ENCODE measurements around the gene WDR36. TPM values are rescaled to one million over a fixed set of nuclear protein-coding genes. Genes with fewer than 3 reads are reported as not detected.

WDR36 gene
- total and polyA plus RNA-seq, 10 donors: 7.9 to 36.1 (median 27.0) TPM

DNA sequence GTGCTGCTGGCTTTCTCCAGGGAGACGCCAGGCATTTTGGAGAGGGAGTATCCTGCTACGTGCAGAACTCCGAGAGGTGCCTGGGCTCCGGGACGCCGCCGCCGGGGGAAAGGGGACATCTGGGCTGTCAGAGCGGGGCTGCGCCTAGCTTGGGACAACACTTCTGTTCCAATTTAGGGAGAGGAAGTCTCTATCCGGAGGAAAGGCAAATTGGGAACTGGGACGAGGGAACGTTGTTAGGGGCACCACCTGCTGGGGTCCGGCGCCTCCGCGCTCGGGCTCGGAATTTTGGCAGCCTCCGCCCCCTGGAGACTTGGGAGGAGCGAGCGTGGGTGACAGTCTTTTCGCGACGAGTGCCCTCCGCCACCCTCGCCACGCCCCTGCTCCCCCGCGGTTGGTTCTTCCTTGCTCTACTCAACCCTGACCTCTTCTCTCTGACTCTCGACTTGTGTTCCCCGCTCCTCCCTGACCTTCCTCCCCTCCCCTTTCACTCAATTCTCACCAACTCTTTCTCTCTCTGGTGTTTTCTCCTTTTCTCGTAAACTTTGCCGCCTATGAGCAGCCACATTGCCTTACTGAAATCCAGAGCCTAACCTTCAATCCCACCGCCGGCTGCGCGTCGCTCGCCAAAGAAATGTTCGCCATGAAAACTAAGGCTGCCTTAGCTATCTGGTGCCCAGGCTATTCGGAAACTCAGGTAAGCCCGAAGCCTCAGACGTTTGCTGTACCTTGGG lies 19.0 kb upstream of the WDR36 start:
- intact Hi-C loops (cut with DNase I; ENCODE audit: low total_unique reads): no loop called here
- Histone ChIP-seq H3K4me1 (peaks cover 0 to 37% (median 19%) of the 10 kb centered on the region in 6 donors), H3K36me3 (no peaks in the 10 kb centered on the region), H3K27ac (peak overlapping the region in 3 of 8 donors; percentile 11 to 61 (median 14)), H3K9me3 (no peaks in the 10 kb centered on the region), H3K27me3 (replicated peaks in 1 of 7) (peaks cover 0 to 79% (median 30%) of the 10 kb centered on the region in 7 donors), H3K4me3 (peak overlapping the region; percentile 22 to 72 (median 46))
- 1 to 3% (median 2%) methylated on average over 44 of the region's 44 CpGs for WGBS, 5 donors
- DNase-seq: peak; percentile 85
- TF ChIP-seq POLR2A (IDR thresholded peaks at IDR 0.05) (no peak), POLR2AphosphoS5 (IDR thresholded peaks at IDR 0.05) (peak in 2 of 3 donors; percentile 36 to 70)
- TF ChIP-seq, protein P1, sequence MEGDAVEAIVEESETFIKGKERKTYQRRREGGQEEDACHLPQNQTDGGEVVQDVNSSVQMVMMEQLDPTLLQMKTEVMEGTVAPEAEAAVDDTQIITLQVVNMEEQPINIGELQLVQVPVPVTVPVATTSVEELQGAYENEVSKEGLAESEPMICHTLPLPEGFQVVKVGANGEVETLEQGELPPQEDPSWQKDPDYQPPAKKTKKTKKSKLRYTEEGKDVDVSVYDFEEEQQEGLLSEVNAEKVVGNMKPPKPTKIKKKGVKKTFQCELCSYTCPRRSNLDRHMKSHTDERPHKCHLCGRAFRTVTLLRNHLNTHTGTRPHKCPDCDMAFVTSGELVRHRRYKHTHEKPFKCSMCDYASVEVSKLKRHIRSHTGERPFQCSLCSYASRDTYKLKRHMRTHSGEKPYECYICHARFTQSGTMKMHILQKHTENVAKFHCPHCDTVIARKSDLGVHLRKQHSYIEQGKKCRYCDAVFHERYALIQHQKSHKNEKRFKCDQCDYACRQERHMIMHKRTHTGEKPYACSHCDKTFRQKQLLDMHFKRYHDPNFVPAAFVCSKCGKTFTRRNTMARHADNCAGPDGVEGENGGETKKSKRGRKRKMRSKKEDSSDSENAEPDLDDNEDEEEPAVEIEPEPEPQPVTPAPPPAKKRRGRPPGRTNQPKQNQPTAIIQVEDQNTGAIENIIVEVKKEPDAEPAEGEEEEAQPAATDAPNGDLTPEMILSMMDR (IDR thresholded peaks at IDR 0.05 in 8 of 11, conservative IDR thresholded peaks at IDR 0.05 in 3 of 11): no peak

DNA sequence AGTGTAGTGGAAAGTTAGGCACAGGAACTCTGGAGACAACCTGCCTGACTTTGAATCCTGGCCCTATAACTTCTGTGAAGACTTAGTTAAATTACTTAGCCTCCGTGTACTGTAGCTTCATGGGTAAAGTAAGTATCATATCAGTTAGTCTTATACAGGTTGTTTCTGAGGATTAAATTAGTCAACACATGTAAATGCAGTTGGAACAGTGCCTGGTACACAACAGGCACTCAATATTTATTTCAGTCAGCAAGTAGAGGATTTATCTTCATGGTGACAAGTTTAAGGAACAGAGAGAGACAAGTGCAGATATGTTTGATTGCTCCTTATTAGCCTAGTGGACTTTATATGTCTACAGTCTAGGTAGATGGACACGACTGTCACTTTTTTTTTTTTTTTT lies 17.9 kb upstream of the WDR36 start:
- 78 to 88% (median 78%) methylated on average over 2 of the region's 2 CpGs for WGBS, 5 donors
- Histone ChIP-seq H3K36me3 (no peaks in the 10 kb centered on the region), H3K4me3 (peak overlapping the region in 3 of 8 donors; percentile 48 to 72 (median 51)), H3K4me1 (peaks cover 0 to 37% (median 19%) of the 10 kb centered on the region in 6 donors), H3K27ac (no peak overlapping the region), H3K9me3 (no peaks in the 10 kb centered on the region), H3K27me3 (replicated peaks in 1 of 7) (peaks cover 0 to 72% (median 24%) of the 10 kb centered on the region in 7 donors)
- TF ChIP-seq, protein P1 (IDR thresholded peaks at IDR 0.05 in 8 of 11, conservative IDR thresholded peaks at IDR 0.05 in 3 of 11): no peak
- no peak for TF ChIP-seq POLR2AphosphoS5 (IDR thresholded peaks at IDR 0.05)
- intact Hi-C loops (cut with DNase I; ENCODE audit: low total_unique reads): no loop called here
- DNase-seq: no peak

DNA sequence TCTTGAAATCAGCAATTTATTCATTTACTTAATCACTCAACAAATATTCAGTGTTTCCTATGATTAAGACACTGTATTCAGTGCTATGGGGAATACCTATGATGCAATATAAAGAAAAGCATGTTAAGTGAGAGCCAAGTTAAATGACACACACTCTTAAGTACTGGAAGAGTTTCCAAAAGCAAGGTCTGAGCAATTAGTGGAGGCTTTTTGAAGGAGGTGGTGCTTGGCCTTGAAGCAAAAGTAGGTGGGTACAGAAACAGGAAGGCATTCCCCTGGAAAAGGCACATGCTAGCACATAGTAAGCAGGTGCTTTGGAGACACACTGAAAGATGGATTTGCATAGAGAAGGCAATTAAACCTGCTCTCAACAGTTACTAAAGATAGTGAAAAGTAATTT lies 16.6 kb upstream of the WDR36 start:
- TF ChIP-seq, protein P1 (IDR thresholded peaks at IDR 0.05 in 8 of 11, conservative IDR thresholded peaks at IDR 0.05 in 3 of 11): no peak
- no peak for TF ChIP-seq POLR2AphosphoS5 (IDR thresholded peaks at IDR 0.05)
- TF ChIP-seq POLR2A (IDR thresholded peaks at IDR 0.05): no peak

DNA sequence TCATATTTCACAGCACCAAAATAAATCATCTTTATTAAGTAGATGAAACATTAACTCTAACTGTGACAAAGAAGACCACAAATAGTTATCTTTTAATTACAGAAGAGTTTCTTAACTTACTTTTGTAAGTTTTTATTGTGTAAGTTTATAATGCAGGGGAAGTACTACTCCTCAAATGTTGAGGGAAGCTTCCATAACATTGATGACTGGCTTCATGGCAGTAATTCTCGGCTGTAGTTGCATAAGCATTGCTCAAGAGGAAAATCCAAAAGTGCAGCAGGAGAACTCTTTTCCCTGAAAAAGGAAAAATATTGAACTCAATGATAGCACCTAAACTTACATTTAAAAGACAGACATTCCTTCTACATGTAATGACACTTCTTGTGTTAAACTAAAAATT lies 16.1 kb upstream of the WDR36 start:
- H3K27me3 ChIP-seq (replicated peaks in 1 of 7): peaks cover 0 to 54% (median 8%) of the 10 kb centered on the region in 7 donors
- intact Hi-C loops (cut with DNase I; ENCODE audit: low total_unique reads): no loop called here

More for the DNA sequence above, 16.6 kb upstream of the WDR36 start:
- intact Hi-C loops (cut with DNase I; ENCODE audit: low total_unique reads): no loop called here
- Histone ChIP-seq H3K27me3 (replicated peaks in 1 of 7) (peaks cover 0 to 59% (median 13%) of the 10 kb centered on the region in 7 donors), H3K9me3 (no peaks in the 10 kb centered on the region), H3K4me1 (peaks cover 0 to 32% (median 16%) of the 10 kb centered on the region in 6 donors), H3K36me3 (no peaks in the 10 kb centered on the region), H3K4me3 (no peak overlapping the region), H3K27ac (no peak overlapping the region)
- DNase-seq: no peak

More for the DNA sequence above, 16.1 kb upstream of the WDR36 start:
- Histone ChIP-seq H3K4me3 (no peak overlapping the region), H3K4me1 (peaks cover 0 to 26% (median 11%) of the 10 kb centered on the region in 6 donors), H3K9me3 (no peaks in the 10 kb centered on the region), H3K36me3 (no peaks in the 10 kb centered on the region), H3K27ac (no peak overlapping the region)
- whole genome bisulfite sequencing, 5 donors: 41 to 71% (median 60%) methylated on average over 1 of the region's 1 CpG
- TF ChIP-seq, protein P1 (IDR thresholded peaks at IDR 0.05 in 8 of 11, conservative IDR thresholded peaks at IDR 0.05 in 3 of 11): no peak
- no peak for TF ChIP-seq POLR2AphosphoS5 (IDR thresholded peaks at IDR 0.05)
- TF ChIP-seq POLR2A (IDR thresholded peaks at IDR 0.05): no peak
- DNase-seq: no peak
